Kidney (tissue), 14 donors: ENCODE data around the gene HIGD2A. TPM values are rescaled to one million over a fixed set of nuclear protein-coding genes. Genes with fewer than 3 reads are reported as not detected.

Experiments
- DNase-seq, 5 donors: peaks; one replicate each; pipeline ENCODE4 v3.0.0-alpha.2; 2013 to 2020
- FAIRE-seq: peaks from 2 replicates; lab custom pipeline; 2012; peaks lifted over from hg19 to GRCh38; lab: Jason Lieb, UNC
- H3K27ac ChIP-seq, 2 donors: one replicate each; pipeline ENCODE4 v1.7.0; 2013; ENCODE audit warnings: low read depth in 2 of 2, low read length in 2 of 2, inconsistent platforms in 1 of 2
- H3K27me3 ChIP-seq: one replicate; pipeline ENCODE4 v1.7.1; 2013; ENCODE audit warnings: low read length, inconsistent platforms; ENCODE audit not compliant: control insufficient read depth, insufficient read depth
- H3K36me3 ChIP-seq, 3 donors: one replicate each; pipeline versions ENCODE4 v1.7.0 to v1.7.1; 2013; ENCODE audit warnings: low read length in 3 of 3, control low read depth in 1 of 3, inconsistent platforms in 1 of 3; ENCODE audit not compliant: insufficient read depth in 3 of 3, control insufficient read depth in 2 of 3
- H3K4me1 ChIP-seq, 3 donors: one replicate each; pipeline versions ENCODE4 v1.7.0 to v1.7.1; 2013; ENCODE audit warnings: low read length in 3 of 3, inconsistent platforms in 1 of 3, low read depth in 1 of 3; ENCODE audit not compliant: control insufficient read depth in 2 of 3, insufficient read depth in 2 of 3
- H3K4me3 ChIP-seq, 3 donors: one replicate each; pipeline versions ENCODE4 v1.7.0 to v1.8.1; 2013; ENCODE audit warnings: low read length in 3 of 3, control low read depth in 1 of 3, inconsistent platforms in 1 of 3
- H3K9ac ChIP-seq, 3 donors: one replicate each; pipeline versions ENCODE4 v1.7.0 to v1.7.1; 2013; ENCODE audit warnings: low read length in 3 of 3, control low read depth in 1 of 3, inconsistent platforms in 1 of 3
- H3K9me3 ChIP-seq, 3 donors: one replicate each; pipeline versions ENCODE4 v1.7.0 to v1.7.1; 2013; ENCODE audit warnings: low read length in 3 of 3, control low read depth in 1 of 3, inconsistent platforms in 1 of 3; ENCODE audit not compliant: control insufficient read depth in 2 of 3, insufficient read depth in 1 of 3
- intact Hi-C: fragments of 100-400 bp; cut with DNase I; formaldehyde crosslinking; loops from one replicate; pipeline ENCODE4 v1.11.1; 2022
- polyA plus RNA-seq: library from polyadenylated mRNA; stranded (reverse); fragments of 350-450 nt; fragmentation: Illumina TruSeq; extraction: RNeasy Lipid Tissue Mini Kit (QIAGEN cat#74804); gene quantifications from one replicate; pipeline ENCODE4 v1.2.3, GENCODE V29; 2014; ENCODE audit warnings: low read depth, low replicate concordance; ENCODE audit not compliant: insufficient read depth
- total RNA-seq: library from RNA; stranded (reverse); fragmentation: NEBNext Ultra II Directional; extraction: Animal tissue kit (Norgen Biotek cat#: 25700); gene quantifications from one replicate; pipeline ENCODE4 v1.2.1, GENCODE V29; 2021
- TF ChIP-seq, protein P1 (sequence below): IDR thresholded peaks from 3 replicates; pipeline ENCODE4 v1.5.1; 2012; ENCODE audit warnings: mild to moderate bottlenecking, moderate library complexity, borderline replicate concordance; ENCODE audit not compliant: insufficient read depth; ENCODE audit errors: extremely low read depth
- donor health status: control.
- donor health status: control.
- donor health status: control.
- donor health status: control.
- donor health status: control.
- donor health status: DM: yes; HTN: yes; CAD: no.
- donor health status: Normal renal cell carcinoma (clear cell type).

Gene HIGD2A
- total and polyA plus RNA-seq, 2 donors from 2014 or later, result 105 to 344 TPM

DNA sequence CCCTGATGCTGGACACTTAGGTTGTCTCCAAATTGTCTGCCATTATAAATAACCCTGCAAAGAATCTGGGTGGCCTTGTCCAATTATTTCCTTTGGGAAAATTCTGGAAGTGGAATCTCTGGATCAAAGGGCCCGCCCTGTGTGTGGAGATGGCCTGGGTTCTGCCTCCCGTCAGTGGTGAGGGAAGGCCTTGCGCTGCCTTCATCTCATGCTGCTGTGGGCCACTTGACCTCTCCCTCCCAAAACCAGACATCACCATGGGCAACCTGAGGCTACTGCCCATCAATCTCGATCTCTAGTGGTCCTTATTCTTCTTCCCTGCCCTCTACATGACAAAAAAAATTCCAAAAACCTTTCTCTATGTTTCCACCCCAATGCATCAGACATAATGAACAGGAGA is 21.2 kb downstream of the HIGD2A start:
- no peaks in the 10 kb centered on the region for H3K27me3 ChIP-seq
- H3K4me1 ChIP-seq, result no peaks in the 10 kb centered on the region
- H3K9ac ChIP-seq, result no peak overlapping the region
- peaks cover 0 to 8% (median 0%) of the 10 kb centered on the region in 3 donors for H3K36me3 ChIP-seq
- no peaks in the 10 kb centered on the region for H3K9me3 ChIP-seq
- no peak overlapping the region for H3K27ac ChIP-seq
- FAIRE-seq, result no peak
- H3K4me3 ChIP-seq, result no peak overlapping the region
- intact Hi-C loops, result no loop called here
- TF ChIP-seq, protein P1, sequence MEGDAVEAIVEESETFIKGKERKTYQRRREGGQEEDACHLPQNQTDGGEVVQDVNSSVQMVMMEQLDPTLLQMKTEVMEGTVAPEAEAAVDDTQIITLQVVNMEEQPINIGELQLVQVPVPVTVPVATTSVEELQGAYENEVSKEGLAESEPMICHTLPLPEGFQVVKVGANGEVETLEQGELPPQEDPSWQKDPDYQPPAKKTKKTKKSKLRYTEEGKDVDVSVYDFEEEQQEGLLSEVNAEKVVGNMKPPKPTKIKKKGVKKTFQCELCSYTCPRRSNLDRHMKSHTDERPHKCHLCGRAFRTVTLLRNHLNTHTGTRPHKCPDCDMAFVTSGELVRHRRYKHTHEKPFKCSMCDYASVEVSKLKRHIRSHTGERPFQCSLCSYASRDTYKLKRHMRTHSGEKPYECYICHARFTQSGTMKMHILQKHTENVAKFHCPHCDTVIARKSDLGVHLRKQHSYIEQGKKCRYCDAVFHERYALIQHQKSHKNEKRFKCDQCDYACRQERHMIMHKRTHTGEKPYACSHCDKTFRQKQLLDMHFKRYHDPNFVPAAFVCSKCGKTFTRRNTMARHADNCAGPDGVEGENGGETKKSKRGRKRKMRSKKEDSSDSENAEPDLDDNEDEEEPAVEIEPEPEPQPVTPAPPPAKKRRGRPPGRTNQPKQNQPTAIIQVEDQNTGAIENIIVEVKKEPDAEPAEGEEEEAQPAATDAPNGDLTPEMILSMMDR, result no peak
- no peak for DNase-seq

DNA sequence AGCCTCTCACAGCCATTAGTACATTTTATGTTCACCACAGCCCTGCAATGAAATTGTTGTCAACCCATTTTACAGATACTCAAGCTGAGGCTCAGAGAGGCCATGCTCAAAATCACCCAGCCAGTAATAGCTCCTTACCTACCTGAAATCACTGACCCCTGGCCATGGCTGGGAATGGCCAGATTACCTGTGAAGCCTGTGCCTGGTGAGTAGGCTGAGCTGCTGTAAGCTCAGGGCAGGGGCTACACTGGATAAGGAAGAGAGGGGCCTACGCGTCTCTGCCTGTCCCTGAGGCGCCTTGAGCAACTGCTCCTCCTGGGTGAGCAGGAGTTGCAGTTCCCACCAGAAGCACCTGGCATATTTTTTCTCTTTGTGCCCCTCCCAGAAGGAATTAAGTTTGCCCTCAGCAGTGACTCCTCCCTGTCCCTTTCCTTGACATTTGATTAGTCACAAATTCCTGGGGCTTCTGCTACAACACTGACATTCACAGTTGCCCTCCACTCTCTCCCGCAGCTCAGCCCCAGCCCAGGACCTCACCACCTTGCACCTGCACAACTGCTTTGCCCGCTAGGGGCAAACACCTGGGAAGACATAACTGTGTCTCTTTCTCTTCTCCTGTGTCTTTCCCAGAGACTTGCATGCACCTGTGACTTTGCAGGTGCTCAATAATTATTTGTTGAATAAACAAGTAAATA is 22.1 kb downstream of the HIGD2A start:
- TF ChIP-seq, protein P1, result no peak
- Histone ChIP-seq H3K9me3 (no peaks in the 10 kb centered on the region), H3K27ac (no peak overlapping the region), H3K4me3 (no peak overlapping the region), H3K36me3 (peaks cover 0 to 8% (median 0%) of the 10 kb centered on the region in 3 donors), H3K27me3 (no peaks in the 10 kb centered on the region), H3K9ac (no peak overlapping the region), H3K4me1 (peaks cover 0 to 5% (median 0%) of the 10 kb centered on the region in 3 donors)
- DNase-seq (no peak), FAIRE-seq (no peak)
- intact Hi-C loops, result no loop called here

DNA sequence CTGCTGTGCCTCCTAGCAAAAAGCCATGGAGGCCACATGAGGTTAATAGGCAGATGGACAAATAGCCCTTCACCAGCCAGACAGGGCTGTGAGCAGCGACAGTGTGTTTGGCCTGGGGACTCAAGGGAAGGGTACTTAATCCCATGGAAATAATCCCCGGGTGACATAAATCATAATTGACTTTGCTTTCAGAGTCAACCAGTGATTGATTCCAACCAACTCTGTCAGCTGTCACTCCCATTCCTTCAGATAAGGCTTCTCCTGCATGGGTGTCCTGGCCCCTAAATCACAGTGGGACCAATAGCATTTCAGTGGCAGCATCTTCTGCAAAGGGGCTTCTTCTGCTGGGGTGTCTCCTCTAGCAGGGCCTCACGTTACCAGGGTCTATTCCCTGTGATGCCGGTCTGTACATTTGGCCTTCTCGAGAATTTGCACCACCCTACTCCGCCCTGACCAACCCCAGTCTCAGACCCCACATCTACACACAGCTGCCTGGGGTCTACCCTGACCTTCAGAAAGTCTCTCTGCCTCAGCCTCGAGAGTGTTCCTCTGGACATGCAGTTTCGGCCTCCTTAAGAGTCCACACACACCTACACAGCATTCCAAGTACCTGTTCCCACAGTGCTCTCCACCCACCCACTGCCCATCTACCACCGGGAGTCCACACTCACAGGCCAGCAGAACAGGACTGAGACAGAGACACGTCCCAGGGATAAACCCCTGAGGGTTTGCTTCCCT is 24.1 kb downstream of the HIGD2A start:
- no peak overlapping the region for H3K9ac ChIP-seq
- DNase-seq, result no peak
- intact Hi-C loops, result no loop called here
- no peak overlapping the region for H3K4me3 ChIP-seq
- H3K36me3 ChIP-seq, result peaks cover 0 to 8% (median 0%) of the 10 kb centered on the region in 3 donors
- TF ChIP-seq, protein P1, result no peak
- H3K9me3 ChIP-seq, result no peaks in the 10 kb centered on the region
- FAIRE-seq, result no peak
- H3K4me1 ChIP-seq, result peaks cover 0 to 13% (median 5%) of the 10 kb centered on the region in 3 donors
- H3K27ac ChIP-seq, result no peak overlapping the region
- H3K27me3 ChIP-seq, result no peaks in the 10 kb centered on the region
